ENCODE data around the gene TRAPPC13. TPM values are rescaled to one million over a fixed set of nuclear protein-coding genes. Genes with fewer than 3 reads are reported as not detected.

TRAPPC13 gene
- total RNA-seq, 2 experiments from 2014 or later, result 25.7 to 29.0 TPM

DNA sequence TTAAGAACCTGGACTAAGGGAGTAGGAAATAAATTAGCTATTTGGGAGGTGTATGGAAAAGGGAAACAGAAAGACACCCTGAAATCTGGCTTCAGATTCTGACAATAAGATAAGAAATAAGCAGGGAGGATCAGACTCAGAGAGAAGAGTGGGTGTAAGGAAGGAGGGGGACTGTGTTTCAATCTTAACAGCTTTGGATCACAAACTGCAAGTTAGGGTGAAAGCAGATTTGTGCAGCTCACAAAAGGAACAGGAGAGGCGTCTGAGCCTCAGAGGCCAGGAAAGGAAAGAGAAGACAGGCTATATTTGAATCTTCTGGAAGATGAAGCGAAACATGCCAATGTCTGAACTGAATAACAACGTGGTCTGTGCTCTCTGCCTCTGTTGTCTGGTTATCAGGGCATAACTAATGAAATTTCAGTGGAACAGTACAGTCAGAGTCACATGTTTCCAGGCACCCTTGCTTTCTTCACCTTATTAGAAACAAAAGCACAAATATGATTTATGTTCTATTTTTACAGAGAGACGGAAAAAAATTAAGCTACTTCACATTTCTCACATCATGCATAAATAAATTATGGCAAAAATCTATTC is 70.4 kb downstream of the TRAPPC13 start:
- intact Hi-C loops (cut with micrococcal nuclease), result no loop called here
- no peak overlapping the region for H3K27ac Mint-ChIP-seq
- H3K4me1 Mint-ChIP-seq (ENCODE audit: low read depth), result peaks cover 4% of the 10 kb centered on the region
- H3K4me3 Mint-ChIP-seq, result no peak overlapping the region
- DNase-seq, result no peak
- CTCF ChIA-PET, result interaction anchor here (1.2 kb wide), 1 partner anchor 595 kb away, joined by 3 read pairs; no protein-coding TSS in a partner anchor
- peaks cover 21% of the 10 kb centered on the region for H3K36me3 Mint-ChIP-seq (ENCODE audit: low read depth)
- H3K27me3 Mint-ChIP-seq (ENCODE audit: low read depth), result no peaks in the 10 kb centered on the region
- no peaks in the 10 kb centered on the region for H3K9me3 Mint-ChIP-seq

DNA sequence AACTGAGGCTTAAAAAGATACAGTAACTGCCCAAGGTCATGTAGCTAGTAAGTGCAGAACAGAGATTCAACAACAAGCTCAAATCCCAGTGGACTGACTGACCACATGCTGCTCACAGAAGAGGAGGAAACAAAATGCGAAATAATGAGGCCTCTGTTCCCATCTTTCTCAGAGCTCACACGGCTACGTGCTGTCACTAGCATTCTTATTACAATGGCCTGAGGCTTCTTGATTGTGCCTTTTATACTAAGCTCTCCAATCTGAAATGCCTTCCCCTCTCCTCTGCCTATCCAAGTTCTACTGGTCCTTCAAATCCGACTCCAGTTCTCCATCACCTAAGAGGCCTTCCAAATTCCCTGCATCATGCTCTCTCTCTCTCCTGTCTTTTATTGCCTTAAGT is 71.1 kb downstream of the TRAPPC13 start:
- no peak for DNase-seq
- intact Hi-C loops (cut with micrococcal nuclease), result no loop called here
- Mint-ChIP-seq H3K27me3 (ENCODE audit: low read depth) (no peaks in the 10 kb centered on the region), H3K36me3 (ENCODE audit: low read depth) (peaks cover 18% of the 10 kb centered on the region), H3K27ac (no peak overlapping the region), H3K9me3 (no peaks in the 10 kb centered on the region), H3K4me1 (ENCODE audit: low read depth) (peaks cover 4% of the 10 kb centered on the region), H3K4me3 (no peak overlapping the region)
- CTCF ChIA-PET, result interaction anchor here (0.6 to 1.2 kb wide), 2 partner anchors 505 to 595 kb away, joined by 3 to 5 read pairs; no protein-coding TSS in a partner anchor

DNA sequence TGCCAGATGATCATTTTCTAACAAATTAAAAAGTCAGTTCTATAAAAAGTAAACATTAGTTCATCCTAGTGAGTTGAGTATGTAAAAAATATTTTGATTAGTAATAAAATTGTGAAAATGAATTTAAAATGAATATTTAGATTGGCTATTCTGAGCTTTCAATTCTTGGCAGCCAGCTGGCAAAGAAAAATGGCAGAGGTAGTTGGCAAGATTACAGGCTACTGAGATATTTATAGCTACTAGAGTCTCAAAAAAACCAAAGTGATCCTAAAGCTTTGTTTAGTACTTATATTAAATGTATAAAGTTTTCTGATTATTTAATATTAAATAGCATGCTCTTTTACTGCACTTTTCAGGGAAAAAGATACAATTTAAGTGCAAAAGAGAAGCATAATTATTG is 72.1 kb downstream of the TRAPPC13 start:
- no peak overlapping the region for H3K27ac Mint-ChIP-seq
- CTCF ChIA-PET, result interaction anchor here (0.6 kb wide), 1 partner anchor 76 kb away, joined by 3 read pairs; no protein-coding TSS in a partner anchor
- no peaks in the 10 kb centered on the region for H3K27me3 Mint-ChIP-seq (ENCODE audit: low read depth)
- no peak overlapping the region for H3K4me3 Mint-ChIP-seq
- no peak for DNase-seq
- peaks cover 4% of the 10 kb centered on the region for H3K4me1 Mint-ChIP-seq (ENCODE audit: low read depth)
- H3K9me3 Mint-ChIP-seq, result no peaks in the 10 kb centered on the region
- peaks cover 15% of the 10 kb centered on the region for H3K36me3 Mint-ChIP-seq (ENCODE audit: low read depth)
- intact Hi-C loops (cut with micrococcal nuclease), result no loop called here

DNA sequence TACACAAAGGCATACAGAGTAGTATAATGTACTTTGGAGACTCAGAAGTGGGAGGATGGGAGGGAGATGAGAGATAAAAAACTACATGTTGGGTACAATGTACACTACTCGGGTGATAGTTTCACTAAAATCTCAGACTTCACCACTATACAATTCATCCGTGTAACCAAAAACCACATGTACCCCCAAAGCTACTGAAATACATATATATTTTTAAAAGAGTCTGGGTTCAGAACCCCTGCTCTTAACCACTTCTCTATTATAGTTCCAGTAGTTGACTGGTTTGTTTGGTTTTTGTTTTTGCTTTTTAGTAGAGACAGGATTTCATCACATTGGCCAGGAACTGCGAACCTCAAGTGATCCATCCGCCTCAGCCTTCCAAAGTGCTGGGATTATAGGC is 74.5 kb downstream of the TRAPPC13 start:
- Mint-ChIP-seq H3K36me3 (ENCODE audit: low read depth) (peaks cover 19% of the 10 kb centered on the region), H3K9me3 (no peaks in the 10 kb centered on the region), H3K27ac (no peak overlapping the region), H3K4me3 (no peak overlapping the region), H3K27me3 (ENCODE audit: low read depth) (no peaks in the 10 kb centered on the region), H3K4me1 (ENCODE audit: low read depth) (peaks cover 4% of the 10 kb centered on the region)
- intact Hi-C loops (cut with micrococcal nuclease), result no loop called here
- DNase-seq, result no peak
- CTCF ChIA-PET, result no interaction called here

DNA sequence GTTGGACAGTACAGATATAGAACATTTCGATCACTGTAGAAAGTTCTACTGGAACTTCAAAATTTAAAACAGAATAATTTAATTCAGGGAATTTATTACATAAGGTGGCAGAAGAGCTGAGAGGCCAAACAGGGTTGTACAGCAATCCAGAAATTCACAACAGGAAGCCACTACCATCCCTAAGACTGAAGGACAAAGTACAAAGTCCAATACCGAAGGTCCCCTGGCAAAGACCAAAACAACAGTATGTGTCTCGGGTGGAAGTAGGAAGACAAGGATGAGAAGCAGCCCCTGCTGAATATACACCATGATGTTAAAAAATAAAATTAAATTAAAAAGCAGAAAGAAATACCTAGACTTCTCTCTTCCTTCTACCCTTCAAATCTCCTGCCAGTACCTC is 77.2 kb downstream of the TRAPPC13 start:
- DNase-seq, result no peak
- no peaks in the 10 kb centered on the region for H3K27me3 Mint-ChIP-seq (ENCODE audit: low read depth)
- H3K27ac Mint-ChIP-seq, result no peak overlapping the region
- no peaks in the 10 kb centered on the region for H3K9me3 Mint-ChIP-seq
- peaks cover 4% of the 10 kb centered on the region for H3K4me1 Mint-ChIP-seq (ENCODE audit: low read depth)
- no peak overlapping the region for H3K4me3 Mint-ChIP-seq
- intact Hi-C loops (cut with micrococcal nuclease), result no loop called here
- CTCF ChIA-PET, result no interaction called here
- peaks cover 19% of the 10 kb centered on the region for H3K36me3 Mint-ChIP-seq (ENCODE audit: low read depth)

DNA sequence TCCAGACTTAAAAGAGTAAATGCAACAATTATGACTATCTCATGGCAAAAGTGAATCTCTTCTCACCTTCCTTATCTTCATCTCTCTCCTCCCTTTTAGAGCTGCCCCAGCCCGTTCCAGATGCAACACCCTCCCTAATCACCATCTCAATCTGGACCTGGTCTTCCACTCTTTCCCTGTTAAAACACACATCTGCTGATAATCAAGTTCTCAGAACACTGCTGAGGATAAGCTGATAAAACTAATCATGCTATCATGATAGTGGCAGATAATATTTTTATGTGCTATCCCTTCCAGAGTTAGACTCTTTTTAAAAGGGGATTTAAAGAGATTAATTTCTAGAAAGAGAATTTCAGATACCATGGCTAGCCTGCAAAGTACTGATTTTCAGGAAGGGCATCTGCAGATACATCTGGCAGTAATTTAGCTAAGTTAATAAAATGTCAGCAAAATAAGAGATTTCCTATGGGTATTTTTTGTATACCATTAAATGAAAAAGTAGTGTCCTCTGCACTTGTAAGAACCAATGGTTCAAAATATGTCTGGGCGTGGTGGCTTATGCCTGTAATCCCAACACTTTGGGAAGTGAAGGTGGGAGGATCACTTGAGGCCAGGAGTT is 79.9 kb downstream of the TRAPPC13 start:
- H3K4me1 Mint-ChIP-seq (ENCODE audit: low read depth), result no peaks in the 10 kb centered on the region
- intact Hi-C loops (cut with micrococcal nuclease), result no loop called here
- no peaks in the 10 kb centered on the region for H3K9me3 Mint-ChIP-seq
- no peaks in the 10 kb centered on the region for H3K27me3 Mint-ChIP-seq (ENCODE audit: low read depth)
- CTCF ChIA-PET, result interaction anchor here (1.0 to 1.3 kb wide), 2 partner anchors 14 to 15 kb away, joined by 3 to 4 read pairs; no protein-coding TSS in a partner anchor
- peaks cover 11% of the 10 kb centered on the region for H3K36me3 Mint-ChIP-seq (ENCODE audit: low read depth)
- no peak for DNase-seq
- H3K27ac Mint-ChIP-seq, result no peak overlapping the region
- H3K4me3 Mint-ChIP-seq, result no peak overlapping the region

DNA sequence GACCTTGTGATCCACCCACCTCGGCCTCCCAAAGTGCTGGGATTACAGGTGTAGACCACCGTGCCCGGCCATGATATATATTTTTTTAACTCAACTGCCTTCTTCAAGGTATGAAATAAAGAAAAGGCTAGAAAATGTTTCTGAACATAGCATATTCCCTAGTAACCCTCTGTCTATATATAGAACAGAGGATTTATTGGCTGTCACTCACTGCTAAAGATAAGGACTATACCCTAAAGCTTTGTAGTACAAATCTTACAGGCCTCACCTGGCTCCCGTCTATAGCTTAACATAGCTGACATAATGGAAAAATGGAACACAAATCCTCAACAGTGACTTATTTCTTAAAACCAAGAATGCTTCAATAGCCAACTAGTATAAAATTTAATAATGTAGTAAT is 82.8 kb downstream of the TRAPPC13 start:
- H3K4me1 Mint-ChIP-seq (ENCODE audit: low read depth), result peaks cover 11% of the 10 kb centered on the region
- H3K27me3 Mint-ChIP-seq (ENCODE audit: low read depth), result no peaks in the 10 kb centered on the region
- H3K27ac Mint-ChIP-seq, result no peak overlapping the region
- no peak overlapping the region for H3K4me3 Mint-ChIP-seq
- intact Hi-C loops (cut with micrococcal nuclease), result no loop called here
- CTCF ChIA-PET, result no interaction called here
- no peak for DNase-seq
- peaks cover 17% of the 10 kb centered on the region for H3K36me3 Mint-ChIP-seq (ENCODE audit: low read depth)
- no peaks in the 10 kb centered on the region for H3K9me3 Mint-ChIP-seq

DNA sequence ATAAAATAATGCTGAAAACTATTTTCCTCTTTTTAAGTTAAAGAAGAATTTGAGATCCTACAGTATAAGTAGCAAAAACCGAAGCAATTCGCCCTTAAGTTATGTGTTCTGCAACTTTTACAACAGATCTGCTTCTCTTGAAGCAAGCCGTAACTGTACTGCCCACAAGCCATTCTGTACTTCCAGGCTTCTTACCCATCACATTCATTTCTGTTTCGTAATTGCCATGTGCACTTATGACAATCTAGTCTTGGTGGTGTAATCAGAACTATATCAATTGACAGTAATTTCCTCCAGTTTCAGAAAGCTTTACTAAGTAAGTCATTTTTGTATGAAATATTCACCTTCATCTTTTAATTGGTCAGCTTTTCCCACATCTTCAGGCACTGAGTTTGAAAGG is 83.3 kb downstream of the TRAPPC13 start:
- H3K4me1 Mint-ChIP-seq (ENCODE audit: low read depth), result peaks cover 12% of the 10 kb centered on the region
- CTCF ChIA-PET, result no interaction called here
- H3K27me3 Mint-ChIP-seq (ENCODE audit: low read depth), result no peaks in the 10 kb centered on the region

More for the DNA sequence above, 83.3 kb downstream of the TRAPPC13 start:
- DNase-seq, result no peak
- Mint-ChIP-seq H3K4me3 (no peak overlapping the region), H3K9me3 (no peaks in the 10 kb centered on the region), H3K27ac (no peak overlapping the region), H3K36me3 (ENCODE audit: low read depth) (peaks cover 16% of the 10 kb centered on the region)
- intact Hi-C loops (cut with micrococcal nuclease), result no loop called here

Other genes starting within 250 kb of the TRAPPC13 start
- under 1 TPM; 0.86 to 0.93 TPM for gene ADAMTS6, start 143.1 kb upstream of the TRAPPC13 start, total RNA-seq
- gene CENPK, start 61.9 kb upstream of the TRAPPC13 start, total RNA-seq, result 10 to 100 TPM; 80.9 to 83.1 TPM
- 10 to 100 TPM; 33.6 to 33.9 TPM for gene PPWD1, start 61.7 kb upstream of the TRAPPC13 start, total RNA-seq
- gene TRIM23, start 694 bp upstream of the TRAPPC13 start, total RNA-seq, result 1 to 10 TPM; 6.2 to 7.1 TPM
- gene SHLD3, start within 50 bp of the TRAPPC13 start, total RNA-seq, result 1 to 10 TPM; 2.9 to 3.1 TPM
- gene SGTB, start 97.1 kb downstream of the TRAPPC13 start, total RNA-seq, result 10 to 100 TPM; 16.1 to 17.3 TPM
- 10 to 100 TPM; 32.4 to 35.5 TPM for gene NLN, start 97.2 kb downstream of the TRAPPC13 start, total RNA-seq

Measured in activated naive CD4-positive, alpha-beta T cell treated with anti-CD3 and anti-CD28 coated beads for 36 hours (primary cell).